HepG2 (cell line): Measurements from ENCODE around the gene FOLR2. TPM values are rescaled to one million over a fixed set of nuclear protein-coding genes. Genes with fewer than 3 reads are reported as not detected.

Experiments
- ARID2 ChIP-seq: sonication (generic); formaldehyde crosslinking; IDR thresholded peaks from 2 replicates; pipeline ENCODE4 v1.8.1; 2022; ENCODE audit warnings: mild to moderate bottlenecking, missing genetic modification reagents, borderline replicate concordance
- BCL3 ChIP-seq: sonication (generic); formaldehyde crosslinking; IDR thresholded peaks from 2 replicates; pipeline ENCODE4 v1.5.1; 2020; ENCODE audit warnings: mild to moderate bottlenecking, missing genetic modification reagents, moderate library complexity
- FOXO1 ChIP-seq: sonication (generic); formaldehyde crosslinking; IDR thresholded peaks from 2 replicates; pipeline ENCODE4 v1.4.0; 2020; ENCODE audit warnings: missing genetic modification reagents
- NFE2L2 ChIP-seq: fragments of 150-350 bp; IDR thresholded peaks from 2 replicates; pipeline ENCODE4 v1.6.1; 2014; ENCODE audit warnings: low read length
- SIN3B ChIP-seq: fragments of 150-350 bp; IDR thresholded peaks from 2 replicates; pipeline ENCODE4 v1.6.1; 2014; ENCODE audit warnings: low read length
- SMAD3 ChIP-seq: sonication (generic); formaldehyde crosslinking; IDR thresholded peaks from 2 replicates; pipeline ENCODE4 v1.4.0; 2020; ENCODE audit warnings: missing genetic modification reagents
- ZBTB10 ChIP-seq: sonication (generic); formaldehyde crosslinking; IDR thresholded peaks from 2 replicates; pipeline ENCODE4 v1.4.0; 2020; ENCODE audit warnings: missing genetic modification reagents, borderline replicate concordance
- ZFP37 ChIP-seq: sonication (generic); formaldehyde crosslinking; IDR thresholded peaks from 2 replicates; pipeline ENCODE4 v1.4.0; 2020; ENCODE audit warnings: missing genetic modification reagents, borderline replicate concordance
- ZNF558 ChIP-seq: sonication (generic); formaldehyde crosslinking; IDR thresholded peaks from 2 replicates; pipeline ENCODE4 v1.9.0; 2022; ENCODE audit warnings: mild to moderate bottlenecking, missing genetic modification reagents, borderline replicate concordance
- polyA plus RNA-seq, 8 experiments: library from polyadenylated mRNA; depleted of rRNA in 3 of 8; stranded (reverse) in 7 of 8; unstranded in 1 of 8; fragments of >200 nt; fragmentation: Illumina TruSeq in 4 of 8; extraction: Trizol in 4 of 8; gene quantifications; 2 replicates each; pipeline versions ENCODE4 v1.2.1 to v1.2.3, GENCODE V29; 2011 to 2016; ENCODE audit warnings: low read depth in 4 of 8, missing spikeins in 1 of 8, mixed read lengths in 1 of 8; ENCODE audit not compliant: insufficient read depth in 1 of 8
- total RNA-seq, 5 experiments: library from RNA; depleted of rRNA; stranded (reverse); fragments of >200 nt; fragmentation: Illumina TruSeq; extraction: Trizol; gene quantifications; 2 replicates each; pipeline ENCODE4 v1.2.3, GENCODE V29; 2016; ENCODE audit warnings: low read depth in 1 of 5
- TF ChIP-seq, protein P1 (sequence below): sonication (generic); formaldehyde crosslinking; IDR thresholded peaks from 2 replicates; pipeline ENCODE4 v1.5.0; 2020; ENCODE audit warnings: mild to moderate bottlenecking, missing genetic modification reagents
- TF ChIP-seq, protein P2 (sequence below): sonication (generic); formaldehyde crosslinking; IDR thresholded peaks from 2 replicates; pipeline ENCODE4 v1.5.1; 2020; ENCODE audit warnings: missing genetic modification reagents, mild to moderate bottlenecking, borderline replicate concordance
- TF ChIP-seq, protein P3 (sequence below): sonication (generic); formaldehyde crosslinking; IDR thresholded peaks from 2 replicates; pipeline ENCODE4 v1.5.0; 2020; ENCODE audit warnings: missing genetic modification reagents, mild to moderate bottlenecking, borderline replicate concordance

Gene FOLR2
- total and polyA plus RNA-seq, 2 of the 13 experiments (the other 11 are each of a cell fraction or from before 2014, with no cell fraction given) = 0.09 TPM; not detected in 1

- TF ChIP-seq, protein P1, sequence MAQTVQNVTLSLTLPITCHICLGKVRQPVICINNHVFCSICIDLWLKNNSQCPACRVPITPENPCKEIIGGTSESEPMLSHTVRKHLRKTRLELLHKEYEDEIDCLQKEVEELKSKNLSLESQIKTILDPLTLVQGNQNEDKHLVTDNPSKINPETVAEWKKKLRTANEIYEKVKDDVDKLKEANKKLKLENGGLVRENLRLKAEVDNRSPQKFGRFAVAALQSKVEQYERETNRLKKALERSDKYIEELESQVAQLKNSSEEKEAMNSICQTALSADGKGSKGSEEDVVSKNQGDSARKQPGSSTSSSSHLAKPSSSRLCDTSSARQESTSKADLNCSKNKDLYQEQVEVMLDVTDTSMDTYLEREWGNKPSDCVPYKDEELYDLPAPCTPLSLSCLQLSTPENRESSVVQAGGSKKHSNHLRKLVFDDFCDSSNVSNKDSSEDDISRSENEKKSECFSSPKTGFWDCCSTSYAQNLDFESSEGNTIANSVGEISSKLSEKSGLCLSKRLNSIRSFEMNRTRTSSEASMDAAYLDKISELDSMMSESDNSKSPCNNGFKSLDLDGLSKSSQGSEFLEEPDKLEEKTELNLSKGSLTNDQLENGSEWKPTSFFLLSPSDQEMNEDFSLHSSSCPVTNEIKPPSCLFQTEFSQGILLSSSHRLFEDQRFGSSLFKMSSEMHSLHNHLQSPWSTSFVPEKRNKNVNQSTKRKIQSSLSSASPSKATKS (CRISPR knock-in tag) = no peak
- TF ChIP-seq, protein P2, sequence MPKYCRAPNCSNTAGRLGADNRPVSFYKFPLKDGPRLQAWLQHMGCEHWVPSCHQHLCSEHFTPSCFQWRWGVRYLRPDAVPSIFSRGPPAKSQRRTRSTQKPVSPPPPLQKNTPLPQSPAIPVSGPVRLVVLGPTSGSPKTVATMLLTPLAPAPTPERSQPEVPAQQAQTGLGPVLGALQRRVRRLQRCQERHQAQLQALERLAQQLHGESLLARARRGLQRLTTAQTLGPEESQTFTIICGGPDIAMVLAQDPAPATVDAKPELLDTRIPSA = no peak
- no peak for TF ChIP-seq ZNF558 (CRISPR knock-in tag)
- no peak for TF ChIP-seq SIN3B
- TF ChIP-seq SMAD3 = no peak
- no peak for TF ChIP-seq ARID2
- TF ChIP-seq ZBTB10 (CRISPR knock-in tag) = no peak
- TF ChIP-seq, protein P3, sequence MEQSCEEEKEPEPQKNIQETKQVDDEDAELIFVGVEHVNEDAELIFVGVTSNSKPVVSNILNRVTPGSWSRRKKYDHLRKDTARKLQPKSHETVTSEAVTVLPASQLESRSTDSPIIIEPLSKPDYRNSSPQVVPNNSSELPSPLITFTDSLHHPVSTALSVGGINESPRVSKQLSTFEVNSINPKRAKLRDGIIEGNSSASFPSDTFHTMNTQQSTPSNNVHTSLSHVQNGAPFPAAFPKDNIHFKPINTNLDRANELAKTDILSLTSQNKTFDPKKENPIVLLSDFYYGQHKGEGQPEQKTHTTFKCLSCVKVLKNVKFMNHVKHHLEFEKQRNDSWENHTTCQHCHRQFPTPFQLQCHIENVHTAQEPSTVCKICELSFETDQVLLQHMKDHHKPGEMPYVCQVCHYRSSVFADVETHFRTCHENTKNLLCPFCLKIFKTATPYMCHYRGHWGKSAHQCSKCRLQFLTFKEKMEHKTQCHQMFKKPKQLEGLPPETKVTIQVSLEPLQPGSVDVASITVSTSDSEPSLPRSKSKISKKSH = no peak
- no peak for TF ChIP-seq FOXO1
- TF ChIP-seq BCL3 (CRISPR knock-in tag) = no peak
- TF ChIP-seq ZFP37 (CRISPR knock-in tag) = no peak
- TF ChIP-seq NFE2L2 = no peak
Observed at GRCh38 chr11:72220696-72221363, 4.2 kb downstream of the FOLR2 start (continued).
